IPS-NIHi7 (cell line): ENCODE measurements around the gene LIPT1.
"Not testable (repeated sequence)": the region's sequence is repeated elsewhere in the genome, so short reads cannot be mapped to it uniquely, and the experiment has no call there.

Source experiments
- DNase-seq: peaks from one replicate; pipeline ENCODE4 v3.0.0; 2012; ENCODE audit warnings: mixed read lengths; ENCODE audit errors: extremely low spot score

Gene LIPT1

GRCh38 chr2:99154643-99155536, at the start of gene LIPT1, which contains the start of gene TSGA10:
Gene LIPT1 (plus strand): TSS chr2:99154967. CDS start chr2:99161958, 6,991 bp downstream.
Gene TSGA10 (minus strand): TSS chr2:99154942. CDS start chr2:99109439, 45,503 bp downstream.
- DNase-seq, result peak; percentile 93

- DNase-seq, result no peak
Measured at GRCh38 chr2:99106913-99107312, 47.9 kb upstream of the LIPT1 start.

GRCh38 chr2:99111236-99111635, 43.5 kb upstream of the LIPT1 start:
- no peak for DNase-seq

- DNase-seq, result no peak
Measured at GRCh38 chr2:99111945-99112344, 42.8 kb upstream of the LIPT1 start.

- DNase-seq, result no peak
Measured at GRCh38 chr2:99112617-99113016, 42.1 kb upstream of the LIPT1 start.

- no peak for DNase-seq
Measured at GRCh38 chr2:99127981-99128380, 26.8 kb upstream of the LIPT1 start.

- not testable (repeated sequence) for DNase-seq
Measured at GRCh38 chr2:99135044-99135556, 19.7 kb upstream of the LIPT1 start.

- DNase-seq, result no peak
Measured at GRCh38 chr2:99139003-99139402, 15.8 kb upstream of the LIPT1 start.

- DNase-seq, result no peak
Measured at GRCh38 chr2:99140056-99140859, 14.5 kb upstream of the LIPT1 start.

- no peak for DNase-seq
Measured at GRCh38 chr2:99140860-99141109, 14.0 kb upstream of the LIPT1 start.

GRCh38 chr2:99141110-99142108, 13.4 kb upstream of the LIPT1 start, which contains the start of gene C2orf15:
Gene C2orf15 (plus strand): TSS chr2:99141707. CDS start chr2:99150559, 8,852 bp downstream.
- peak; percentile 88 for DNase-seq

GRCh38 chr2:99150706-99151105, 4.1 kb upstream of the LIPT1 start:
- no peak for DNase-seq

GRCh38 chr2:99152199-99152895, 2.4 kb upstream of the LIPT1 start:
- no peak for DNase-seq

GRCh38 chr2:99153921-99154604, 704 bp upstream of the LIPT1 start:
- no peak for DNase-seq

- DNase-seq, result no peak
Measured at GRCh38 chr2:99156891-99157290, 2.1 kb downstream of the LIPT1 start.

GRCh38 chr2:99158599-99158998, 3.8 kb downstream of the LIPT1 start:
- DNase-seq, result no peak

GRCh38 chr2:99159594-99159993, 4.8 kb downstream of the LIPT1 start:
- no peak for DNase-seq

- DNase-seq, result no peak
Measured at GRCh38 chr2:99166218-99166617, 11.5 kb downstream of the LIPT1 start.

GRCh38 chr2:99169534-99169933, 14.8 kb downstream of the LIPT1 start:
- no peak for DNase-seq
